HepG2 (cell line): Measurements from ENCODE around the gene SRCAP. TPM values are rescaled to one million over a fixed set of nuclear protein-coding genes. Genes with fewer than 3 reads are reported as not detected.

Source experiments
- ATAC-seq: fragments of 200-7000 bp; cut with Tn5 transposase; 3 replicates; pipeline ENCODE4 v1.9.1; 2020; ENCODE audit warnings: mild to moderate bottlenecking, moderate library complexity
- BruUV-seq: library from RNA; stranded (reverse); fragments of 400-500 nt; replicated peaks from 2 replicates; lab custom pipeline; 2021; lab: Mats Ljungman, UMichigan
- CTCF ChIA-PET: fragments of 300-600 bp; formaldehyde crosslinking; extraction: SDS; loops from one replicate; lab custom pipeline; 2021; ENCODE audit warnings: low total read pairs, inconsistent platforms, low intra/inter-chr PET ratio; lab: Yijun Ruan, JAX
- POLR2A ChIA-PET: fragments of 350-600 bp; sonication (Branson Sonifier 250); formaldehyde crosslinking; loops from one replicate; lab custom pipeline; 2020; ENCODE audit warnings: antibody characterized with exemption, inconsistent platforms; lab: Yijun Ruan, JAX
- DNase-seq: peaks from one replicate; pipeline ENCODE4 v3.0.0-alpha.2; 2015; ENCODE audit warnings: low spot score
- FAIRE-seq: peaks from 3 replicates; lab custom pipeline; 2011; peaks lifted over from hg19 to GRCh38; lab: Jason Lieb, UNC
- H2AFZ ChIP-seq: one replicate; pipeline ENCODE4 v1.6.1; 2011; ENCODE audit warnings: low read length, inconsistent platforms
- H3K27ac ChIP-seq: fragments of 300-600 bp; 3 replicates; pipeline ENCODE4 v1.8.0; 2011; ENCODE audit warnings: mixed run types, mild to moderate bottlenecking, mixed read lengths, low read length, inconsistent platforms; ENCODE audit not compliant: insufficient read depth; ENCODE audit errors: extremely low read length
- H3K27me3 ChIP-seq, 2 experiments: fragments of 200-600 bp in 1 of 2; 2 replicates in 1 of 2; 3 replicates in 1 of 2; pipeline versions ENCODE4 v1.6.0 to v1.8.0; 2011; ENCODE audit warnings: low read length in 2 of 2, mild to moderate bottlenecking in 2 of 2, moderate library complexity in 2 of 2, inconsistent platforms in 1 of 2; ENCODE audit not compliant: insufficient read depth in 2 of 2, control insufficient read depth in 1 of 2
- H3K36me3 ChIP-seq, 2 experiments: fragments of 200-600 bp in 1 of 2; replicated peaks in 1 of 2; 2 replicates in 1 of 2; 3 replicates in 1 of 2; pipeline versions ENCODE4 v1.5.1 to v1.8.0; 2011; ENCODE audit warnings: low read length in 2 of 2, inconsistent platforms in 1 of 2; ENCODE audit not compliant: insufficient read depth in 2 of 2, control insufficient read depth in 1 of 2
- H3K4me1 ChIP-seq: 2 replicates; pipeline ENCODE4 v1.5.1; 2012; ENCODE audit warnings: low read length, inconsistent platforms; ENCODE audit not compliant: insufficient read depth
- H3K4me2 ChIP-seq: 2 replicates; pipeline ENCODE4 v1.6.0; 2011; ENCODE audit warnings: low read depth, low read length, inconsistent platforms
- H3K4me3 ChIP-seq, 3 experiments: fragments of 200-600 bp in 1 of 3; sonication (generic), shearing (Covaris generic) in 1 of 3; replicated peaks in 1 of 3; 2 replicates each; pipeline ENCODE4 v1.5.1; 2011 to 2016; ENCODE audit warnings: low read length in 3 of 3, inconsistent platforms in 2 of 3, low read depth in 2 of 3, mild to moderate bottlenecking in 2 of 3, control low read depth in 1 of 3, mixed read lengths in 1 of 3; ENCODE audit not compliant: insufficient read depth in 1 of 3
- H3K79me2 ChIP-seq: one replicate; pipeline ENCODE4 v1.6.1; 2011; ENCODE audit warnings: low read length, inconsistent platforms; ENCODE audit not compliant: insufficient read depth
- H3K9ac ChIP-seq: 2 replicates; pipeline ENCODE4 v1.6.0; 2011; ENCODE audit warnings: mild to moderate bottlenecking, low read depth, low read length, inconsistent platforms; ENCODE audit not compliant: insufficient read depth
- H3K9me3 ChIP-seq: 2 replicates; pipeline ENCODE4 v1.5.1; 2012; ENCODE audit warnings: mild to moderate bottlenecking, low read length
- H4K20me1 ChIP-seq: 2 replicates; pipeline ENCODE4 v1.6.0; 2011; ENCODE audit warnings: inconsistent platforms, mild to moderate bottlenecking, low read length, moderate library complexity; ENCODE audit not compliant: insufficient read depth
- AGO2 ChIP-seq: fragments of 200-400 bp; formaldehyde crosslinking; optimal IDR thresholded peaks from 2 replicates; pipeline ENCODE3; 2017; ENCODE audit warnings: mild to moderate bottlenecking, low read depth, low read length, moderate library complexity
- EHMT2 ChIP-seq: fragments of 200-600 bp; sonication (generic); IDR thresholded peaks from 2 replicates; pipeline ENCODE4 v1.7.0; 2017; ENCODE audit warnings: antibody characterized with exemption, low read depth, low read length, borderline replicate concordance
- KDM2A ChIP-seq: sonication (generic); formaldehyde crosslinking; IDR thresholded peaks from 2 replicates; pipeline ENCODE4 v1.4.0; 2020; ENCODE audit warnings: low read depth, missing genetic modification reagents, borderline replicate concordance
- NAIF1 ChIP-seq: sonication (generic); formaldehyde crosslinking; IDR thresholded peaks from 2 replicates; pipeline ENCODE4 v1.5.0; 2020; ENCODE audit warnings: mild to moderate bottlenecking, missing genetic modification reagents, borderline replicate concordance
- PLRG1 ChIP-seq: fragments of 450-650 bp; conservative IDR thresholded peaks from 2 replicates; pipeline ENCODE4 v1.6.1; 2016
- SNRNP70 ChIP-seq: fragments of 200-400 bp; formaldehyde crosslinking; IDR thresholded peaks from 2 replicates; pipeline ENCODE4 v1.6.1; 2017; ENCODE audit warnings: mild to moderate bottlenecking, low read depth, low read length, moderate library complexity
- SRY ChIP-seq: sonication (generic); formaldehyde crosslinking; IDR thresholded peaks from 2 replicates; pipeline ENCODE4 v1.8.0; 2022; ENCODE audit warnings: mild to moderate bottlenecking, missing genetic modification reagents
- TCF7 ChIP-seq: sonication (generic); IDR thresholded peaks from 2 replicates; pipeline ENCODE4 v1.6.1; 2016; ENCODE audit warnings: antibody characterized with exemption, low read depth
- ZNF33B ChIP-seq: sonication (generic); formaldehyde crosslinking; IDR thresholded peaks from 2 replicates; pipeline ENCODE4 v1.5.1; 2020; ENCODE audit warnings: mild to moderate bottlenecking, missing genetic modification reagents
- ZNF430 ChIP-seq: sonication (generic); formaldehyde crosslinking; IDR thresholded peaks from 2 replicates; pipeline ENCODE4 v1.9.0; 2021; ENCODE audit warnings: mild to moderate bottlenecking, missing genetic modification reagents
- ZNF564 ChIP-seq: sonication (generic); formaldehyde crosslinking; IDR thresholded peaks from 2 replicates; pipeline ENCODE4 v1.8.1; 2023; ENCODE audit warnings: mild to moderate bottlenecking, missing genetic modification reagents
- ZNF598 ChIP-seq: sonication (generic); formaldehyde crosslinking; IDR thresholded peaks from 2 replicates; pipeline ENCODE4 v1.5.1; 2020; ENCODE audit warnings: mild to moderate bottlenecking, missing genetic modification reagents, borderline replicate concordance
- ZNF607 ChIP-seq: sonication (generic); formaldehyde crosslinking; IDR thresholded peaks from 2 replicates; pipeline ENCODE4 v1.5.1; 2020; ENCODE audit warnings: missing genetic modification reagents, mild to moderate bottlenecking, borderline replicate concordance
- ZNF781 ChIP-seq: sonication (generic); formaldehyde crosslinking; IDR thresholded peaks from 2 replicates; pipeline ENCODE4 v1.5.1; 2020; ENCODE audit warnings: borderline replicate concordance, mild to moderate bottlenecking, missing genetic modification reagents; ENCODE audit errors: not compliant biosample characterization
- ZSCAN20 ChIP-seq: sonication (generic); formaldehyde crosslinking; IDR thresholded peaks from 2 replicates; pipeline ENCODE4 v1.4.0; 2020; ENCODE audit warnings: missing genetic modification reagents, mild to moderate bottlenecking, borderline replicate concordance
- WGBS: methylation state at CpG from one replicate; pipeline ENCODE4 v1.1.6; 2017; ENCODE audit warnings: low lambda C conversion rate; 5-methylcytosine and 5-hydroxymethylcytosine counted together
- in situ Hi-C: cut with HindIII; loops from 2 replicates; pipeline ENCODE4 v1.10.0; 2017; ENCODE audit warnings: low pct_unique_long_range_greater_than_20kb; ENCODE audit not compliant: extremely low pct_ligation_motif_present
- intact Hi-C: fragments of 100-400 bp; cut with micrococcal nuclease; formaldehyde crosslinking; loops from one replicate; pipeline ENCODE4 v1.10.0; 2022; ENCODE audit not compliant: unreplicated experiment
- polyA plus RNA-seq, 8 experiments: library from polyadenylated mRNA; depleted of rRNA in 3 of 8; stranded (reverse) in 7 of 8; unstranded in 1 of 8; fragments of >200 nt; fragmentation: Illumina TruSeq in 4 of 8; extraction: Trizol in 4 of 8; gene quantifications; 2 replicates each; pipeline versions ENCODE4 v1.2.1 to v1.2.3, GENCODE V29; 2011 to 2016; ENCODE audit warnings: low read depth in 4 of 8, missing spikeins in 1 of 8, mixed read lengths in 1 of 8; ENCODE audit not compliant: insufficient read depth in 1 of 8
- total RNA-seq, 5 experiments: library from RNA; depleted of rRNA; stranded (reverse); fragments of >200 nt; fragmentation: Illumina TruSeq; extraction: Trizol; gene quantifications; 2 replicates each; pipeline ENCODE4 v1.2.3, GENCODE V29; 2016; ENCODE audit warnings: low read depth in 1 of 5
- TF ChIP-seq, protein P1 (sequence below): sonication (generic); formaldehyde crosslinking; IDR thresholded peaks from 2 replicates; pipeline ENCODE4 v1.4.0; 2020; ENCODE audit warnings: missing genetic modification reagents
- TF ChIP-seq, protein P2 (sequence below): sonication (generic); formaldehyde crosslinking; IDR thresholded peaks from 2 replicates; pipeline ENCODE4 v1.4.0; 2020; ENCODE audit warnings: missing genetic modification reagents, borderline replicate concordance
- TF ChIP-seq, protein P3 (sequence below): sonication (generic); formaldehyde crosslinking; IDR thresholded peaks from 2 replicates; pipeline ENCODE4 v1.4.0; 2020; ENCODE audit warnings: mild to moderate bottlenecking, low read depth, missing genetic modification reagents

Gene SRCAP
- total and polyA plus RNA-seq, 2 of the 13 experiments (the other 11 are each of a cell fraction or from before 2014, with no cell fraction given): 4.9 to 9.0 TPM

DNA sequence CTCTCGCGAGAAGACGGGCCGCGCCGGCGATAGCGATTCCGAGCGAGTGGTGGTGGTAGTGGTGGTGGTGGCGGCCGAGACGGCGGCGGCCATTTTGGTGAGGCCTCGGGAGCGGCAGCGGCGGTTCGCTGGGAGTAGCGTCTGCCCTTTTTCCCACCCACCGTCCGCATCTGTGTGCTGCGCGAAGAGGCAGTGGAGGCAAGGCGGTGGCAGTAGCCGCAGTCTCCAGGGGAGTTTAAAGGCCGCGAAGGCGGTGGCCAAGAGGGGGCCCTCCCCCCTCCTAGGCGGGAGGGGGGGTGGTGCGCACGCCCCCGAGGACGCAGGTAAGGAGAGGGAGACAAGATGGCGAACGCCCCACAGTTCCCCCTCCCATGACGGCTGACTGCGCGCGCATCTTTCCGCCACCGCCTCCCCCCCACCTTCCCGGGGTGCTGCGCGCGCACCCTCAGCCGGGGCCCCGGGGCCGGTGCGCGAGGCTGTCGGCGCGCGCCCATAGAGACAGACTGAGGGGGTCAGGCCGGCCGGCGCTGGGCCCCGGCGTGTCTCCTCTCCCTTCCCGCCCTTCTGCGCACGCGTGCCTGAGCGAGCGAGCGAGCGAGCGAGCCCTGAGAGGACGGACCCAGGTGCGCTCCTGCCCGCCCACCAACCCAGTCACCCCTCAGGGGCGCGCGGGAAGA is 694 bp upstream of the SRCAP start:
- intact Hi-C loops: loop anchor here (1.0 to 10.0 kb wide), 4 partner anchors 40 to 227 kb away; partner anchors contain the start of genes FBRS, FBXL19, PHKG2 and ZNF768
- peak overlapping the region; percentile 99 for H3K27ac ChIP-seq
- peak overlapping the region; percentile 99 for H3K9ac ChIP-seq
- H3K79me2 ChIP-seq: peaks cover 31% of the 10 kb centered on the region
- peaks cover 16% of the 10 kb centered on the region; the same call in 1 of the 2 replicates for H4K20me1 ChIP-seq
- peaks cover 7 to 31% of the 10 kb centered on the region in 2 experiments for H3K36me3 ChIP-seq
- H3K9me3 ChIP-seq: no peaks in the 10 kb centered on the region
- H2AFZ ChIP-seq: no peak overlapping the region
- FAIRE-seq: no peak
- DNase-seq: peak; percentile 97
- H3K4me2 ChIP-seq: peak overlapping the region; percentile 92
- peak; percentile 77 for ATAC-seq
- CTCF ChIA-PET: no interaction called here
- WGBS: 1% methylated on average over 30 of the region's 76 CpGs
- in situ Hi-C loops: no loop called here
- POLR2A ChIA-PET: interaction anchor here (0.9 to 2.1 kb wide), 7 partner anchors 11 to 268 kb away, joined by 3 to 15 read pairs (median 7); partner anchors contain the start of genes DCTPP1, FBRS, PHKG2 and ZNF629
- H3K27me3 ChIP-seq: no peaks in the 10 kb centered on the region
- H3K4me3 ChIP-seq: peak overlapping the region; percentile 75 to 96 (median 93)
- no TSS peak for BruUV-seq
- H3K4me1 ChIP-seq: peaks cover 33% of the 10 kb centered on the region
- TF ChIP-seq, protein P1, sequence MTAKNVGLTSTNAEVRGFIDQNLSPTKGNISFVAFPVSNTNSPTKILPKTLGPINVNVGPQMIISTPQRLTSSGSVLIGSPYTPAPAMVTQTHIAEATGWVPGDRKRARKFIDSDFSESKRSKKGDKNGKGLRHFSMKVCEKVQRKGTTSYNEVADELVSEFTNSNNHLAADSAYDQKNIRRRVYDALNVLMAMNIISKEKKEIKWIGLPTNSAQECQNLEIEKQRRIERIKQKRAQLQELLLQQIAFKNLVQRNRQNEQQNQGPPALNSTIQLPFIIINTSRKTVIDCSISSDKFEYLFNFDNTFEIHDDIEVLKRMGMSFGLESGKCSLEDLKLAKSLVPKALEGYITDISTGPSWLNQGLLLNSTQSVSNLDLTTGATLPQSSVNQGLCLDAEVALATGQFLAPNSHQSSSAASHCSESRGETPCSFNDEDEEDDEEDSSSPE (CRISPR knock-in tag): peak; percentile 66
- TF ChIP-seq SNRNP70 (no peak), AGO2 (peak; percentile 99), EHMT2 (no peak), ZNF33B (CRISPR knock-in tag) (no peak), SRY (no peak), PLRG1 (no peak), ZNF781 (CRISPR knock-in tag) (peak; percentile 82), ZSCAN20 (CRISPR knock-in tag) (peak; percentile 32), KDM2A (CRISPR knock-in tag) (peak; percentile 99), ZNF607 (CRISPR knock-in tag) (peak; percentile 95), ZNF564 (CRISPR knock-in tag) (peak; percentile 78), NAIF1 (0 out of 2 replicates have a peak, but pooled peaks have one; percentile 84), ZNF598 (CRISPR knock-in tag) (no peak), ZNF430 (CRISPR knock-in tag) (no peak; the same call in 1 of the 2 replicates), TCF7 (no peak)
- TF ChIP-seq, protein P2, sequence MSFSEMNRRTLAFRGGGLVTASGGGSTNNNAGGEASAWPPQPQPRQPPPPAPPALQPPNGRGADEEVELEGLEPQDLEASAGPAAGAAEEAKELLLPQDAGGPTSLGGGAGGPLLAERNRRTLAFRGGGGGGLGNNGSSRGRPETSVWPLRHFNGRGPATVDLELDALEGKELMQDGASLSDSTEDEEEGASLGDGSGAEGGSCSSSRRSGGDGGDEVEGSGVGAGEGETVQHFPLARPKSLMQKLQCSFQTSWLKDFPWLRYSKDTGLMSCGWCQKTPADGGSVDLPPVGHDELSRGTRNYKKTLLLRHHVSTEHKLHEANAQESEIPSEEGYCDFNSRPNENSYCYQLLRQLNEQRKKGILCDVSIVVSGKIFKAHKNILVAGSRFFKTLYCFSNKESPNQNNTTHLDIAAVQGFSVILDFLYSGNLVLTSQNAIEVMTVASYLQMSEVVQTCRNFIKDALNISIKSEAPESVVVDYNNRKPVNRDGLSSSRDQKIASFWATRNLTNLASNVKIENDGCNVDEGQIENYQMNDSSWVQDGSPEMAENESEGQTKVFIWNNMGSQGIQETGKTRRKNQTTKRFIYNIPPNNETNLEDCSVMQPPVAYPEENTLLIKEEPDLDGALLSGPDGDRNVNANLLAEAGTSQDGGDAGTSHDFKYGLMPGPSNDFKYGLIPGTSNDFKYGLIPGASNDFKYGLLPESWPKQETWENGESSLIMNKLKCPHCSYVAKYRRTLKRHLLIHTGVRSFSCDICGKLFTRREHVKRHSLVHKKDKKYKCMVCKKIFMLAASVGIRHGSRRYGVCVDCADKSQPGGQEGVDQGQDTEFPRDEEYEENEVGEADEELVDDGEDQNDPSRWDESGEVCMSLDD (CRISPR knock-in tag): 0 out of 2 replicates have a peak, but pooled peaks have one; percentile 26
- TF ChIP-seq, protein P3, sequence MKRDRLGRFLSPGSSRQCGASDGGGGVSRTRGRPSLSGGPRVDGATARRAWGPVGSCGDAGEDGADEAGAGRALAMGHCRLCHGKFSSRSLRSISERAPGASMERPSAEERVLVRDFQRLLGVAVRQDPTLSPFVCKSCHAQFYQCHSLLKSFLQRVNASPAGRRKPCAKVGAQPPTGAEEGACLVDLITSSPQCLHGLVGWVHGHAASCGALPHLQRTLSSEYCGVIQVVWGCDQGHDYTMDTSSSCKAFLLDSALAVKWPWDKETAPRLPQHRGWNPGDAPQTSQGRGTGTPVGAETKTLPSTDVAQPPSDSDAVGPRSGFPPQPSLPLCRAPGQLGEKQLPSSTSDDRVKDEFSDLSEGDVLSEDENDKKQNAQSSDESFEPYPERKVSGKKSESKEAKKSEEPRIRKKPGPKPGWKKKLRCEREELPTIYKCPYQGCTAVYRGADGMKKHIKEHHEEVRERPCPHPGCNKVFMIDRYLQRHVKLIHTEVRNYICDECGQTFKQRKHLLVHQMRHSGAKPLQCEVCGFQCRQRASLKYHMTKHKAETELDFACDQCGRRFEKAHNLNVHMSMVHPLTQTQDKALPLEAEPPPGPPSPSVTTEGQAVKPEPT (CRISPR knock-in tag): peak; percentile 20; the same call in 1 of the 2 replicates
